Epithelial cell of alveolus of lung (primary cell): ENCODE measurements around the gene RFX6. TPM values are rescaled to one million over a fixed set of nuclear protein-coding genes. Genes with fewer than 3 reads are reported as not detected.

Experiments
- total RNA-seq: library from RNA; depleted of rRNA; stranded (reverse); fragments of >200 nt; gene quantifications from 2 replicates; pipeline ENCODE4 v1.2.1, GENCODE V29; 2015

Gene RFX6
- total RNA-seq: not detected in 2 replicates

GRCh38 chr6:116876635-116877611 is at the start of gene RFX6:
Gene RFX6 (plus strand): TSS chr6:116877242. CDS start chr6:116877276, 34 bp downstream.

GRCh38 chr6:116828983-116829382 is 48.1 kb upstream of the RFX6 start, which contains the start of gene GPRC6A:
Gene GPRC6A (minus strand): TSS chr6:116829083. CDS start chr6:116829013, 70 bp downstream.

Other genes starting within 250 kb of the RFX6 start
- 4.4 and 6.9 TPM in 2 replicates for gene ZUP1, start 208.5 kb upstream of the RFX6 start, total RNA-seq
- gene KPNA5, start 196.0 kb upstream of the RFX6 start, total RNA-seq: 3.1 and 9.3 TPM in 2 replicates
- gene FAM162B, start 111.5 kb upstream of the RFX6 start, total RNA-seq: 31.2 and 45.2 TPM in 2 replicates
- not detected in 2 replicates for gene GPRC6A, start 48.2 kb upstream of the RFX6 start, total RNA-seq